ENCODE results near the gene ORAI3.

Gene ORAI3

DNA sequence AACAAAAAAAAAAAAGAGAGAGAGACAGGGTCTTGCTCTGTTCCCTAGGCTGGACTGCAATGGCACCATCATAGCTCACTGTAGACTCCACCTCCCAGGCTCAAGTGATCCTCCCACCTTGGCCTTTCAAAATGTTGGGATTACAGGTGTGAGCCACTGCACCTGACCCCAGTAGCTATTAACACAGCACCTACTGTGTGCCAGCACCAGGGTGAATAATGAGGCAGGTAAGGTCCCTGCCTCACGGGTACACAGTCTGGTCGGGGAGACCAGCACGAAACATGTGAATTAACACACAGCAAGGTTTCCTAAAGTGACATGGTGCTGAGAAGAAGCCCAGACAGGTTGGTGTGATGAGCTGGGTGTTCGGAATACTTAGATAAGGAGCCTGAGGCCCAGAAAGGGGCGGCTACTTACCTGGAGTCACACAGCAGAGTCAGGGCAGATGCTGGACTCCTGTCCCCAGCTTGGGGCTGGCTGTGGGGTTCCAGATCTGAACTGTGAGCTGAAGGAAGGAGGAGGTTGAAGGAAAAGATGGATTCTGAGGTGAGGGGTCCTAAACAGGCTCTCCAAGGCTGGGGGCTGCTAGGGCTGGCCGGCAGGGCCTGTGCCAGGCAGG is 36.0 kb upstream of the ORAI3 start:
- no peaks in the 10 kb centered on the region for H3K27me3 Mint-ChIP-seq (ENCODE audit: low read depth)
- TF ChIP-seq, protein P1, sequence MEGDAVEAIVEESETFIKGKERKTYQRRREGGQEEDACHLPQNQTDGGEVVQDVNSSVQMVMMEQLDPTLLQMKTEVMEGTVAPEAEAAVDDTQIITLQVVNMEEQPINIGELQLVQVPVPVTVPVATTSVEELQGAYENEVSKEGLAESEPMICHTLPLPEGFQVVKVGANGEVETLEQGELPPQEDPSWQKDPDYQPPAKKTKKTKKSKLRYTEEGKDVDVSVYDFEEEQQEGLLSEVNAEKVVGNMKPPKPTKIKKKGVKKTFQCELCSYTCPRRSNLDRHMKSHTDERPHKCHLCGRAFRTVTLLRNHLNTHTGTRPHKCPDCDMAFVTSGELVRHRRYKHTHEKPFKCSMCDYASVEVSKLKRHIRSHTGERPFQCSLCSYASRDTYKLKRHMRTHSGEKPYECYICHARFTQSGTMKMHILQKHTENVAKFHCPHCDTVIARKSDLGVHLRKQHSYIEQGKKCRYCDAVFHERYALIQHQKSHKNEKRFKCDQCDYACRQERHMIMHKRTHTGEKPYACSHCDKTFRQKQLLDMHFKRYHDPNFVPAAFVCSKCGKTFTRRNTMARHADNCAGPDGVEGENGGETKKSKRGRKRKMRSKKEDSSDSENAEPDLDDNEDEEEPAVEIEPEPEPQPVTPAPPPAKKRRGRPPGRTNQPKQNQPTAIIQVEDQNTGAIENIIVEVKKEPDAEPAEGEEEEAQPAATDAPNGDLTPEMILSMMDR (IDR thresholded peaks at IDR 0.05; ENCODE audit: unreplicated experiment in 3 of 3) = no peak
- H3K4me3 Mint-ChIP-seq = no peak overlapping the region
- no peaks in the 10 kb centered on the region for H3K9me3 Mint-ChIP-seq
- H3K27ac Mint-ChIP-seq = no peak overlapping the region
- H3K4me1 Mint-ChIP-seq = no peaks in the 10 kb centered on the region
- no peaks in the 10 kb centered on the region for H3K36me3 Mint-ChIP-seq (ENCODE audit: low read depth)

DNA sequence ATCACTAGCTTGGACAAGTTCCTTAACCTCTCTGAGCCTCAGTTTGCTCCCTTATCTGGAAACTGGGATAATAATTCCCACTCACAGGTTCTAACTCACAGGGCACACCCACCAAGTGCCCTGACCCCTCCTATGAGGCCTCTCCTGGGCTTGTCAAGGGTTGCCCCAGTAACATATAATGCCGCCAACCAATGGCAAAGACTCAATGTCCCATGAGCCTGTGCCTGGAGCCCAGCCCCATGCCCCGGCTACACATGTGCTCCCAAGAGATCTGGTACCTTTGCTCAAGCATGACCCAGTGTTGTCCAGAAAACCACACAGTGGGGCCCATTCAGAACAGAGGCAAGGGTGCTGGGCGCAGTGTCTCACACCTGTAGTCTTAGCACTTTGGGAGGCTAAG is 34.0 kb upstream of the ORAI3 start:
- no peak overlapping the region for H3K4me3 Mint-ChIP-seq
- no peaks in the 10 kb centered on the region for H3K4me1 Mint-ChIP-seq
- H3K9me3 Mint-ChIP-seq = no peaks in the 10 kb centered on the region
- H3K36me3 Mint-ChIP-seq (ENCODE audit: low read depth) = no peaks in the 10 kb centered on the region
- H3K27me3 Mint-ChIP-seq (ENCODE audit: low read depth) = no peaks in the 10 kb centered on the region
- TF ChIP-seq, protein P1 (IDR thresholded peaks at IDR 0.05; ENCODE audit: unreplicated experiment in 3 of 3) = no peak
- H3K27ac Mint-ChIP-seq = no peak overlapping the region

DNA sequence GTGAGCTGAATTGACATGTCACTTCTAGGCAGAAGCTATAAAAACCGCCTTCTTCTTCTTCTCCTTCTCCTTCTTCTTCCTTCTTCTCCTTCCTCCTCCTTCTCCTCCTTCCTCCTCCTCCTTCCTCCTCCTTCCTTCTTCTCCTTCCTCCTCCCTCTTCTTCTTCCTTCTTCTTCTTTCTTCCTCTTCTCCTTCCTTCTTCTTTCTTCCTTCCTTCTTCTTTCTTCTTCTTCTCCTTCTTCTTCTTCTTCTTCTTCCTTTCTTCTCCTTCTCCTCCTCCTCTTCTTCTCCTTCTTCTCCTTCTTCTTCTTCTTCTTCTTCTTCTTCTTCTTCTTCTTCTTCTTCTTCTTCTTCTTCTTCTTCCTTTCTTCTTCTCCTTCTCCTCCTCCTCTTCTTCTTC is 30.3 kb upstream of the ORAI3 start:
- H3K9me3 Mint-ChIP-seq = no peaks in the 10 kb centered on the region
- H3K27ac Mint-ChIP-seq = no peak overlapping the region
- no peak overlapping the region for H3K4me3 Mint-ChIP-seq
- H3K27me3 Mint-ChIP-seq (ENCODE audit: low read depth) = peaks cover 4% of the 10 kb centered on the region
- no peaks in the 10 kb centered on the region for H3K4me1 Mint-ChIP-seq
- H3K36me3 Mint-ChIP-seq (ENCODE audit: low read depth) = no peaks in the 10 kb centered on the region
- TF ChIP-seq, protein P1 (IDR thresholded peaks at IDR 0.05; ENCODE audit: unreplicated experiment in 3 of 3) = no peak

DNA sequence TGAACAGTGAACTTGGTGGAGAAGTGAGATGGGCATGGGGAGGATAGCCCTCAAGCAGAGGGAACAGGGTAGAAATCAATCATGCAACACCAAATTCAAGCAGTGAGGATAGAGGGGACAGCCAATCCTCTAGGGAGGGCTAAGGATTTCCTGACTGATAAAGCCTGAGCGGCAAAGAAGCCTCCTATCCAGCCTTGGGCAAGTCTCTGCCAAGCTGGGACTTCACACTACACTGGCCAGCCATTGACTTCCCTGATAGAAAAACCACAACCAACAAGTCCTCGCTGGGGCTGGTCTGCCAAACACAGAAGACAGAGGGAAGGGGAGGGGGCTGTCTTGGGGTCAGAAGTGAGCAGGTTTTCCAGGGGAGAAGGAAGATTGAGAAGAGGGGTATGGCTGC is 28.0 kb upstream of the ORAI3 start:
- peaks cover 9% of the 10 kb centered on the region for H3K4me1 Mint-ChIP-seq
- no peaks in the 10 kb centered on the region for H3K36me3 Mint-ChIP-seq (ENCODE audit: low read depth)
- H3K27me3 Mint-ChIP-seq (ENCODE audit: low read depth) = peaks cover 4% of the 10 kb centered on the region
- H3K9me3 Mint-ChIP-seq = no peaks in the 10 kb centered on the region
- TF ChIP-seq, protein P1 (IDR thresholded peaks at IDR 0.05; ENCODE audit: unreplicated experiment in 3 of 3) = no peak
- H3K27ac Mint-ChIP-seq = peak overlapping the region; percentile 99 to 100 (median 100)
- peak overlapping the region; percentile 95 to 97 (median 97) for H3K4me3 Mint-ChIP-seq

DNA sequence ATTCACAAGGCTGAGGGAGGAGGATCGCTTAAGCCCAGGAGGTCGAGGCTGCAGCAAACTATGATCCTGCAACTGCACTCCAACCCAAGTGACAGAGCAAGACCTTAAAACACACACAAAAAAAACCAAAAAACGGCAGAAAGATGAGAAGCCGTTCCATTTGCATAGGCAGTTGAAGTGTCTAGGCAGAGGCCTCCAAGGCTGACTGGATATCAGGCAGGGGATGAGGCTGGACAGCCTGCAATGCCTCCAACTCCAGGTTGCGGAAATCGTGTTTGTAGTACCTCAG is 27.5 kb upstream of the ORAI3 start:
- H3K4me3 Mint-ChIP-seq = peak overlapping the region; percentile 95 to 97 (median 97)
- H3K27me3 Mint-ChIP-seq (ENCODE audit: low read depth) = peaks cover 4% of the 10 kb centered on the region
- H3K4me1 Mint-ChIP-seq = peaks cover 14% of the 10 kb centered on the region
- H3K27ac Mint-ChIP-seq = peak overlapping the region; percentile 99 to 100 (median 100)
- H3K9me3 Mint-ChIP-seq = no peaks in the 10 kb centered on the region
- TF ChIP-seq, protein P1 (IDR thresholded peaks at IDR 0.05; ENCODE audit: unreplicated experiment in 3 of 3) = peak in 1 of 3 experiments; percentile 95
- peaks cover 4% of the 10 kb centered on the region for H3K36me3 Mint-ChIP-seq (ENCODE audit: low read depth)

DNA sequence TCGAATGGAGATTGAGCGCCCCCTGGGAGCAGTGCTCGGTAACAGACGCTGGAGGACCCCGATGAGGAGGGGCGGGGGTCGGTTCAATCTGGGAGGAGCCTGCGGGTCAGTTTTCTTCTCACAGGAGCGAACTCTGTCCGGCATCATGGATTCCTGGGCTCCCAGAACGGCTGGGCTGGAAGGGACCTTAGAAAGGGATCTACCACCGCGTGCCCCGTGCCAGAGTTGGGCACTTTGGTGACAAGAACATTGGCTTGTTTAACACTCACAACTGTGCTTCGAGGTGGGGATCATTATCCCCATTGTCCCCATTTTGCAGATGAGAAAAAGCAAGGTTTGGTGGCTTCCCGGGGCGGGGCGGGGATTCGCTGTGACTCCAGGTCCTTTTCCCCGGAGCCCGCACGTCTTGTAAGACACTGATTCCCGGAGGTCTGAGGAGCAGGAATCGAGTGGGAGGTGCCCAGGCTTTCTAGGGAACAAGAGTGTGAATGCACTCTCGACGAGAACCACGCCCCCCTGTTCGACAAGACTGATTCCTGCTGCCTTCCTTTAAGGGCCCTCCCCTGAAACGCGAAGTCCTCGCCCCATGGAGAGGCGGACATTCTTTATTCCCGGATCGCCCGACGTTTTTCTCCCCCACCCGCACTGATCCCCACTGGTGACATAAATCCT is 27.0 kb upstream of the ORAI3 start:
- H3K4me1 Mint-ChIP-seq = peaks cover 19% of the 10 kb centered on the region
- H3K36me3 Mint-ChIP-seq (ENCODE audit: low read depth) = peaks cover 4% of the 10 kb centered on the region

More for the DNA sequence above, 27.0 kb upstream of the ORAI3 start:
- H3K4me3 Mint-ChIP-seq = peak overlapping the region; percentile 95 to 97 (median 97)
- H3K27ac Mint-ChIP-seq = peak overlapping the region; percentile 99 to 100 (median 100)
- no peaks in the 10 kb centered on the region for H3K9me3 Mint-ChIP-seq
- H3K27me3 Mint-ChIP-seq (ENCODE audit: low read depth) = peaks cover 4% of the 10 kb centered on the region
- TF ChIP-seq, protein P1 (IDR thresholded peaks at IDR 0.05; ENCODE audit: unreplicated experiment in 3 of 3) = peak in 2 of 3 experiments; percentile 92 to 93

Measured in nephron (organoid).